Measurements from ENCODE around the gene PIPOX. TPM values are rescaled to one million over a fixed set of nuclear protein-coding genes. Genes with fewer than 3 reads are reported as not detected.

PIPOX gene
- total and polyA plus RNA-seq, 2 of the 13 experiments (the other 11 are each of a cell fraction or from before 2014, with no cell fraction given), result 87.3 to 154 TPM

GRCh38 chr17:29042679-29043538, at the start of gene PIPOX (continued):
- TF ChIP-seq, protein P1, sequence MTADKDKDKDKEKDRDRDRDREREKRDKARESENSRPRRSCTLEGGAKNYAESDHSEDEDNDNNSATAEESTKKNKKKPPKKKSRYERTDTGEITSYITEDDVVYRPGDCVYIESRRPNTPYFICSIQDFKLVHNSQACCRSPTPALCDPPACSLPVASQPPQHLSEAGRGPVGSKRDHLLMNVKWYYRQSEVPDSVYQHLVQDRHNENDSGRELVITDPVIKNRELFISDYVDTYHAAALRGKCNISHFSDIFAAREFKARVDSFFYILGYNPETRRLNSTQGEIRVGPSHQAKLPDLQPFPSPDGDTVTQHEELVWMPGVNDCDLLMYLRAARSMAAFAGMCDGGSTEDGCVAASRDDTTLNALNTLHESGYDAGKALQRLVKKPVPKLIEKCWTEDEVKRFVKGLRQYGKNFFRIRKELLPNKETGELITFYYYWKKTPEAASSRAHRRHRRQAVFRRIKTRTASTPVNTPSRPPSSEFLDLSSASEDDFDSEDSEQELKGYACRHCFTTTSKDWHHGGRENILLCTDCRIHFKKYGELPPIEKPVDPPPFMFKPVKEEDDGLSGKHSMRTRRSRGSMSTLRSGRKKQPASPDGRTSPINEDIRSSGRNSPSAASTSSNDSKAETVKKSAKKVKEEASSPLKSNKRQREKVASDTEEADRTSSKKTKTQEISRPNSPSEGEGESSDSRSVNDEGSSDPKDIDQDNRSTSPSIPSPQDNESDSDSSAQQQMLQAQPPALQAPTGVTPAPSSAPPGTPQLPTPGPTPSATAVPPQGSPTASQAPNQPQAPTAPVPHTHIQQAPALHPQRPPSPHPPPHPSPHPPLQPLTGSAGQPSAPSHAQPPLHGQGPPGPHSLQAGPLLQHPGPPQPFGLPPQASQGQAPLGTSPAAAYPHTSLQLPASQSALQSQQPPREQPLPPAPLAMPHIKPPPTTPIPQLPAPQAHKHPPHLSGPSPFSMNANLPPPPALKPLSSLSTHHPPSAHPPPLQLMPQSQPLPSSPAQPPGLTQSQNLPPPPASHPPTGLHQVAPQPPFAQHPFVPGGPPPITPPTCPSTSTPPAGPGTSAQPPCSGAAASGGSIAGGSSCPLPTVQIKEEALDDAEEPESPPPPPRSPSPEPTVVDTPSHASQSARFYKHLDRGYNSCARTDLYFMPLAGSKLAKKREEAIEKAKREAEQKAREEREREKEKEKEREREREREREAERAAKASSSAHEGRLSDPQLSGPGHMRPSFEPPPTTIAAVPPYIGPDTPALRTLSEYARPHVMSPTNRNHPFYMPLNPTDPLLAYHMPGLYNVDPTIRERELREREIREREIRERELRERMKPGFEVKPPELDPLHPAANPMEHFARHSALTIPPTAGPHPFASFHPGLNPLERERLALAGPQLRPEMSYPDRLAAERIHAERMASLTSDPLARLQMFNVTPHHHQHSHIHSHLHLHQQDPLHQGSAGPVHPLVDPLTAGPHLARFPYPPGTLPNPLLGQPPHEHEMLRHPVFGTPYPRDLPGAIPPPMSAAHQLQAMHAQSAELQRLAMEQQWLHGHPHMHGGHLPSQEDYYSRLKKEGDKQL (CRISPR knock-in tag; IDR thresholded peaks at IDR 0.05; ENCODE audit: low read depth), result no peak
- no peak for TF ChIP-seq ZNF563 (CRISPR knock-in tag; IDR thresholded peaks at IDR 0.05)
- TF ChIP-seq ISX (CRISPR knock-in tag; conservative IDR thresholded peaks at IDR 0.05), result no peak
- TF ChIP-seq RBM39 (IDR thresholded peaks at IDR 0.05; ENCODE audit: low read depth, low read length, poor library complexity, severe bottlenecking), result peak; percentile 66
- TF ChIP-seq ZSCAN21 (CRISPR knock-in tag; IDR thresholded peaks at IDR 0.05; ENCODE audit: borderline replicate concordance), result peak; percentile 75; the same call in 1 of the 2 replicates
- no peak for TF ChIP-seq DZIP1 (CRISPR knock-in tag; IDR thresholded peaks at IDR 0.05)
- TF ChIP-seq, protein P2, sequence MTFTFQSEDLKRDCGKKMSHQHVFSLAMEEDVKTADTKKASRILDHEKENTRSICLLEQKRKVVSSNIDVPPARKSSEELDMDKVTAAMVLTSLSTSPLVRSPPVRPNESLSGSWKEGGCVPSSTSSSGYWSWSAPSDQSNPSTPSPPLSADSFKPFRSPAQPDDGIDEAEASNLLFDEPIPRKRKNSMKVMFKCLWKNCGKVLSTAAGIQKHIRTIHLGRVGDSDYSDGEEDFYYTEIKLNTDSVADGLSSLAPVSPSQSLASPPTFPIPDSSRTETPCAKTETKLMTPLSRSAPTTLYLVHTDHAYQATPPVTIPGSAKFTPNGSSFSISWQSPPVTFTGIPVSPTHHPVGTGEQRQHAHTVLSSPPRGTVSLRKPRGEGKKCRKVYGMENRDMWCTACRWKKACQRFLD (CRISPR knock-in tag; IDR thresholded peaks at IDR 0.05; ENCODE audit: borderline replicate concordance), result no peak; the same call in none of the 2 replicates
- TF ChIP-seq ZNF251 (CRISPR knock-in tag; IDR thresholded peaks at IDR 0.05), result no peak
- TF ChIP-seq, protein P3, sequence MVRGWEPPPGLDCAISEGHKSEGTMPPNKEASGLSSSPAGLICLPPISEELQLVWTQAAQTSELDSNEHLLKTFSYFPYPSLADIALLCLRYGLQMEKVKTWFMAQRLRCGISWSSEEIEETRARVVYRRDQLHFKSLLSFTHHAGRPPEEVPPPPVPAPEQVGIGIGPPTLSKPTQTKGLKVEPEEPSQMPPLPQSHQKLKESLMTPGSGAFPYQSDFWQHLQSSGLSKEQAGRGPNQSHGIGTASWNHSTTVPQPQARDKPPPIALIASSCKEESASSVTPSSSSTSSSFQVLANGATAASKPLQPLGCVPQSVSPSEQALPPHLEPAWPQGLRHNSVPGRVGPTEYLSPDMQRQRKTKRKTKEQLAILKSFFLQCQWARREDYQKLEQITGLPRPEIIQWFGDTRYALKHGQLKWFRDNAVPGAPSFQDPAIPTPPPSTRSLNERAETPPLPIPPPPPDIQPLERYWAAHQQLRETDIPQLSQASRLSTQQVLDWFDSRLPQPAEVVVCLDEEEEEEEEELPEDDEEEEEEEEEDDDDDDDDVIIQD (CRISPR knock-in tag; IDR thresholded peaks at IDR 0.05; ENCODE audit: low read depth), result no peak; the same call in none of the 2 replicates
- TF ChIP-seq FOXA1 (IDR thresholded peaks at IDR 0.05), result no peak
- TF ChIP-seq FOXA1 (CRISPR knock-in tag; IDR thresholded peaks at IDR 0.05), result no peak
- TF ChIP-seq ZBTB34 (CRISPR knock-in tag; IDR thresholded peaks at IDR 0.05), result 0 out of 2 replicates have a peak, but pooled peaks have one; percentile 29
- TF ChIP-seq ZNF546 (CRISPR knock-in tag; conservative IDR thresholded peaks at IDR 0.05), result no peak
- TF ChIP-seq, protein P4, sequence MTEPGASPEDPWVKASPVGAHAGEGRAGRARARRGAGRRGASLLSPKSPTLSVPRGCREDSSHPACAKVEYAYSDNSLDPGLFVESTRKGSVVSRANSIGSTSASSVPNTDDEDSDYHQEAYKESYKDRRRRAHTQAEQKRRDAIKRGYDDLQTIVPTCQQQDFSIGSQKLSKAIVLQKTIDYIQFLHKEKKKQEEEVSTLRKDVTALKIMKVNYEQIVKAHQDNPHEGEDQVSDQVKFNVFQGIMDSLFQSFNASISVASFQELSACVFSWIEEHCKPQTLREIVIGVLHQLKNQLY (CRISPR knock-in tag; IDR thresholded peaks at IDR 0.05), result no peak
